DND-41 (cell line): ENCODE results near the gene NOL4L.

Experiments
- CTCF ChIP-seq: IDR thresholded peaks from 2 replicates; pipeline ENCODE4 v1.5.1; 2012; ENCODE audit warnings: borderline replicate concordance, low read length, moderate library complexity, mild to moderate bottlenecking; ENCODE audit not compliant: poor library complexity, severe bottlenecking; ENCODE audit errors: extremely low read depth
- EZH2 ChIP-seq: IDR thresholded peaks from 3 replicates; pipeline ENCODE4 v1.6.1; 2012; ENCODE audit warnings: borderline replicate concordance, low read depth, mild to moderate bottlenecking, moderate library complexity, low read length, inconsistent platforms; ENCODE audit not compliant: severe bottlenecking

DNA sequence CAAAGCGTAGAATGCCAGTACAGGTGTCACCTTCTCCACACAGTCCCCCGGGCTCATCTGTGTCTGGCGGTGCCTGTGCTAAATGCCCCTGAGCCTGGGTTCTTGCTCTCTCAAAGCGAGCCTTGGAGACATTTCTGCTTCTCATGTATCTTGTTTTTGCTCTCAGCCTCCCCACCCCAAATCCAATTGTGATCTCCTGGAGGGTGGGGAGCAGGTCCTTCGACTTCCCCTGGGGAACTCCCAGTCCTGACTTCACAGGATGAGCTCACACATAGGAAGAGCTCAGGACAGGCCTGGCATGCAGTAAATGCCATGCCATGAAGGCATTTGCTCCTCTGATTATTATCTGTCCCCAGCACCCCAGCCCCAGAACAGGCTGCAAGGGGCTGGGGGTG is 58.1 kb downstream of the NOL4L start:
- TF ChIP-seq EZH2, result no peak
- TF ChIP-seq CTCF, result no peak
